ENCODE measurements around the gene LHX2. TPM values are rescaled to one million over a fixed set of nuclear protein-coding genes. Genes with fewer than 3 reads are reported as not detected.

LHX2 gene
- total RNA-seq, 1 donor from 2014 or later, result not detected

GRCh38 chr9:123998970-123999621, 12.5 kb upstream of the LHX2 start:
- DNase-seq (ENCODE audit: low spot score), result no peak

GRCh38 chr9:123999661-124000060, 11.9 kb upstream of the LHX2 start:
- DNase-seq (ENCODE audit: low spot score), result no peak

GRCh38 chr9:124000161-124000783, 11.3 kb upstream of the LHX2 start:
- no peak for DNase-seq (ENCODE audit: low spot score)

GRCh38 chr9:124000784-124001457, 10.6 kb upstream of the LHX2 start:
- no peak for DNase-seq (ENCODE audit: low spot score)

GRCh38 chr9:124001458-124001799, 10.1 kb upstream of the LHX2 start:
- no peak for DNase-seq (ENCODE audit: low spot score)

GRCh38 chr9:124001866-124002525, 9.6 kb upstream of the LHX2 start:
- no peak for DNase-seq (ENCODE audit: low spot score)

- DNase-seq (ENCODE audit: low spot score), result no peak
Observed at GRCh38 chr9:124003636-124004349, 7.8 kb upstream of the LHX2 start.

GRCh38 chr9:124004593-124004992, 7.0 kb upstream of the LHX2 start:
- DNase-seq (ENCODE audit: low spot score), result no peak

- DNase-seq (ENCODE audit: low spot score), result no peak
Observed at GRCh38 chr9:124005029-124005771, 6.4 kb upstream of the LHX2 start.

- DNase-seq (ENCODE audit: low spot score), result no peak
Observed at GRCh38 chr9:124006448-124007361, 4.9 kb upstream of the LHX2 start.

GRCh38 chr9:124007565-124008302, 3.8 kb upstream of the LHX2 start:
- DNase-seq (ENCODE audit: low spot score), result no peak

GRCh38 chr9:124008303-124008693, 3.3 kb upstream of the LHX2 start:
- no peak for DNase-seq (ENCODE audit: low spot score)

GRCh38 chr9:124008694-124009530, 2.7 kb upstream of the LHX2 start:
- no peak for DNase-seq (ENCODE audit: low spot score)

GRCh38 chr9:124009531-124010217, 1.9 kb upstream of the LHX2 start:
- no peak for DNase-seq (ENCODE audit: low spot score)

GRCh38 chr9:124010303-124010664, 1.3 kb upstream of the LHX2 start:
- no peak for DNase-seq (ENCODE audit: low spot score)

GRCh38 chr9:124010665-124011321, 775 bp upstream of the LHX2 start:
- DNase-seq (ENCODE audit: low spot score), result peak; percentile 43
